ENCODE measurements around the gene DFFB.

- TF ChIP-seq CTCF (IDR thresholded peaks at IDR 0.05; ENCODE audit: poor library complexity) (no peak), EZH2 (IDR thresholded peaks at IDR 0.05; ENCODE audit: borderline replicate concordance) (no peak), EZH2phosphoT487 (IDR thresholded peaks at IDR 0.05; ENCODE audit: low read depth, severe bottlenecking, unreplicated experiment) (no peak)
Observed at GRCh38 chr1:3932156-3932919, 75.1 kb downstream of the DFFB start.

Measured in hepatocyte (in vitro differentiated cells).